Endothelial cell of umbilical vein (primary cell): ENCODE results near the gene ZNF672.

Experiments used
- CTCF ChIP-seq, 2 donors: IDR thresholded peaks; 1 replicate in 1 of 2; 2 replicates in 1 of 2; pipeline ENCODE4 v1.5.1; 2011; ENCODE audit warnings: low read length in 2 of 2, mild to moderate bottlenecking in 2 of 2, moderate library complexity in 2 of 2, control low read depth in 1 of 2, inconsistent platforms in 1 of 2, low read depth in 1 of 2; ENCODE audit not compliant: insufficient read depth in 1 of 2; ENCODE audit errors: extremely low read depth in 1 of 2
- POLR2A ChIP-seq: IDR thresholded peaks from 2 replicates; pipeline ENCODE4 v1.6.1; 2012; ENCODE audit warnings: low read depth, mild to moderate bottlenecking, control low read depth, low read length
- POLR2AphosphoS5 ChIP-seq: IDR thresholded peaks from 2 replicates; pipeline ENCODE4 v1.6.1; 2012; ENCODE audit warnings: low read depth, mild to moderate bottlenecking, control low read depth, low read length, moderate library complexity; ENCODE audit not compliant: insufficient read depth

DNA sequence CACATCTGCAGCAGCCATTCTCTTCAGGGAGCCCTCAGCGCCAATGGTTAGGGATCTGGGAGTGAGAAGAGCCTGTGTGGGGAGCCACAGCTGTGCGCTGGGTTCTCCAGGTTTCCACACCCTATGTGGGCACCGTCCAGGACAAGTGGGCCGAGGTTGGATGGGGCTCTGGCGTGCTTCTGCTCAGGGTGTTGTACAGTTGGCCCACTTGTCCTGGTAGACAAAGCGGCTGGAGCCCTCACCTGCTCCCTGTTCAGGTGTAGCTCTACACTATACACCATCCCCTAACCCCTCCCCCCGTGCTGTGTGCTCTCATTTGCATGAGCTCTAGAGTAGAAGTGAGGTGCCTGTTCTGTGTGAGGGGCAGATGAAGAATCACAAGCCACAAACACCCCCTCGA lies 24.5 kb upstream of the ZNF672 start:
- TF ChIP-seq CTCF (IDR thresholded peaks at IDR 0.05; ENCODE audit: extremely low read depth in 1 of 2, insufficient read depth in 1 of 2, low read depth in 1 of 2, low read length in 2 of 2): no peak
- TF ChIP-seq POLR2AphosphoS5: no peak
- no peak for TF ChIP-seq POLR2A
